CD4-positive, alpha-beta T cell treated with Interleukin-17A for 4 hours (primary cell): Measurements from ENCODE around the gene KCNAB2.

Experiments used
- DNase-seq: peaks from one replicate; pipeline ENCODE4 v3.0.0-alpha.2; 2020; ENCODE audit warnings: mixed read lengths

The KCNAB2 gene

GRCh38 chr1:6045561-6045960 lies at the start of gene KCNAB2:
Gene KCNAB2 (plus strand): TSS chr1:6045888. CDS start chr1:6051537, 5,649 bp downstream.
- no peak for DNase-seq

DNA sequence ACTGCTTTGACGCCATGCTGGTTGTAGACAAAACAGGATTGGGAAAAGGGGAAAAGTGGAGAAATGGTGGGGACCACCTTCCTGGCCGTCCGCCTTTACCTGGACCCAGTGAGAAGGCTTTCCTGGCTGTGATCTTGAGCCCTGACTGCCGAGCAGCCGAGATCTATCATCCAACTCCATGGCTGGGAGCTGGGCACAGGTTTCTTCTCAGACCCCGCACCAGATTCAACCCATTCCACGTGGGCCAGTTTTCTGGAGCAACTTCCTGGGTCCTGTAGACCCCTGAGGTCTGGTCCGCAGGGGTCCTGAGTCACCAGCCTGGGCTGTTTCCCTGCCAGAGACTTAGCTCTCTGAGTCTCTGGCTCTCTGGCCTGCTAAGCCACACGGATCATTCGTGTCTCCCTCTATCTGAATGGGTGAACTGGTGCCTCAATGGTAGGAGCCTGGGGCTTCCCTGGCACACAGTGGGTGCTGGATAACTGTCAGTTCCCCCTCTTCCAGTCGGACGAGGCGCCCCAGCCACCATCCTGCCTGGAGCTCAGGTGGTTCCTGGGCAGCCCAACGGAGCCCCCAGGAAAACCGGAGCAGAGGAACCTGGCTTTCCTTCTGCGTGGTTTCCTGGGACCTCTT lies 48.9 kb upstream of the KCNAB2 start:
- no peak for DNase-seq

GRCh38 chr1:5997316-5997715 lies 48.4 kb upstream of the KCNAB2 start:
- no peak for DNase-seq

DNA sequence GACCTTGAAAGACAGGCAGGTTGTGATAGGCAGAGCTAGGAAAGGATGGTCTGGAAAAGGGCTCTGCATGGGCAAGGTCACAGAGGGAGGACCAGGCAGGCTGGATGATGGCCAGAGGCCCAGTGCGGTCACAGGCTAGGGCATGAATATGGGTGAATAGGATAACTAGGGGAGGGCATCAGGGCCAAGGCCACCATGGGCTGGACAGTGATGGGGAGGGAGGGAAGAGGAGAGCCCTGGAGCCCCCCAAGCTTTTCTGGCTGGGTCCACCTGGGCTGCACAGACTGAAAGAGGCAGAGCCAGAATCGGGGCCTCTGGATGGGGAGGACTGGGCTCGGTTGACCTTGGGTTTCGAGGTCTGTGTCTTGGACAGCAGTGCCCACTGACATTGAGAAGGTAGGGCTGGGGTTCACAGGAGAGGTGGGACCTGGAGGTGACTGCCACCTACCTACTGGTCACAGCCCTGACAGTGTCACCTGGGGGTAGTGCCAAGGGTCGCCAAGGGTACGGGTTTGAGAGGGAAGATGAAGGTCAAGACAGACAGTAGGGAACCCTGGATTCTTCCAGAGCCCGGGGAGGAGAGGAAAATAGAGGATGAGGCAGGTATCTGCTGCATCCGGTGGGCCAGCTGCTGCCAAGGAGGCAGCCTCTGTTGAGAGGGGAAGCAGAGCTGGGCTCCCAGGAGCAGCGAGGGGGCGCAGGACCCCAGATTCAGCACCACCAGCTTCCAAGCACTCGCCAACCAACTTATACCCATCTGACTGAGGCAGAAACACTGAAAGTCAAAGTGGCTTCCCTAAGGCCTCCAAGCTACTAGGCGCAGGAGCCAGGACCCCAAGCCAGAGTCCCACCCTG lies 47.4 kb upstream of the KCNAB2 start:
- DNase-seq, result no peak

GRCh38 chr1:5998906-5999301 lies 46.8 kb upstream of the KCNAB2 start:
- DNase-seq, result no peak

- DNase-seq, result no peak
Observed at GRCh38 chr1:5999711-6000443, 45.8 kb upstream of the KCNAB2 start.

DNA sequence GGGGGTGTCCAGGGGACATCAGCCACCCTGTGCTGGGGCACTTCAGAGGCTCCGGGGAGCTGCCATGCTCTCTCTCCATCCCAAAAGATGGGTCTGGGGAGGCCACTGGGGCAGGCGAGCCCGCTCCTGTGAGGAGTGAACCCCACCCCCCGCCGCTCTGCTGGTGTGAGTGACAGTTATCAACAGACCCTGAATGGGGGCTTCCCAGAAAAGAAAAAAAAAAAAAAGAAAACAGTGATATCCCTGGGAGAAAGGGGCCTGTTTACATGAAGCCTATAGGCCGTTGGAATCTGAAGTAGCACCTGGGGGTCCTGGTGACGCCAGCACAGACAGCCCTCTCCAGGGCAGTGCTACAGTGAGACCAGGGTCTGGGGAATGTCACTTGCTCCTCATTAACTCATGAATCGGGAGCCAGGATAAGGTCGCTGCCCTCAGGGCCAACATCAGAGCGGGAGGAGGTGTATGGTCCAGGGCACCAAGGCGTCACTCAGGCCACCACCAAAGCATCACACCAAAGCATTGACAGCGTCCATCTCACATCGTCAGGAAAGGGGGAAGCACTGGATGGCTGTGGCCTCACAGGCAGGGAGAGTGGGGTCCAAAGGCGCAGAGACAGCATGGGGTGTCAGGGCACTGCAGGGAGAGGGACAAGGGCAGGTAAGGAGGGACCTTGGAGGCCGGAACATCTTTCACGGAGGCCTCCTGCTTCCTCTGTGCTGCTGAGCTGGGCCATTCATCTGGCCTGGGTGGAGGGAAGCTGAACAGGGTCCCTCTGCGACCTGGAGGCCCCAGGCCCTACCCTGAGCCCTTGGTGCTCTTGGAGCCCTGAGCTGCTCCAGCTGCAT lies 45.0 kb upstream of the KCNAB2 start:
- DNase-seq, result no peak

DNA sequence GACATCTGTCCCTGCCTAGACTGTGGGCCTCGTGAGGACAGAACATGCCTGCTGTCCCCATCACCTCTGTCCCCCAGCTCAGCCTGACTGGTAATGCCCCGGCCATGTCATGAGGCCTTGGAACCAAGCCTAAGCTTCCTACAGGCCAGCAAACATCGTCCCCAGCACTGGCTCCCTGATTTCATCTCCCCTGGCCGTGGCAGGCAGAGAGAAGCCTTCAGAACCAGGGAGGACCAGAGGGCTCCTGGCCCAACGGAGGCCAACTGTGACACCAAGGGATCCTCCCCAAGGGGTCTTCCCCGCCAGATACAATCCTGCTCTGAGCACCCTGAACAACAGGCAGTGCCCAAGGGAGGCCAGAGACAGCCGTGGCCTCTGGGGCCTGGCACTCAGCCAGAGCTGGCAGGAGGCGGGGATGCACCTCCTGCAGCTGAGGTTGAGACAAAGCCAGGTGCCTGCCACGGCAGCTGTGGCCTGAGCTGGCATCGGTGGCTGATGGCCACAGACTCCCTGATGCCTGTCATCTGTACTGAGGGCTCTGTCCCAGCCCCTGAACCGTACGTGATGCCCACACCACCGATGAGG lies 43.6 kb upstream of the KCNAB2 start:
- DNase-seq, result peak; percentile 23

DNA sequence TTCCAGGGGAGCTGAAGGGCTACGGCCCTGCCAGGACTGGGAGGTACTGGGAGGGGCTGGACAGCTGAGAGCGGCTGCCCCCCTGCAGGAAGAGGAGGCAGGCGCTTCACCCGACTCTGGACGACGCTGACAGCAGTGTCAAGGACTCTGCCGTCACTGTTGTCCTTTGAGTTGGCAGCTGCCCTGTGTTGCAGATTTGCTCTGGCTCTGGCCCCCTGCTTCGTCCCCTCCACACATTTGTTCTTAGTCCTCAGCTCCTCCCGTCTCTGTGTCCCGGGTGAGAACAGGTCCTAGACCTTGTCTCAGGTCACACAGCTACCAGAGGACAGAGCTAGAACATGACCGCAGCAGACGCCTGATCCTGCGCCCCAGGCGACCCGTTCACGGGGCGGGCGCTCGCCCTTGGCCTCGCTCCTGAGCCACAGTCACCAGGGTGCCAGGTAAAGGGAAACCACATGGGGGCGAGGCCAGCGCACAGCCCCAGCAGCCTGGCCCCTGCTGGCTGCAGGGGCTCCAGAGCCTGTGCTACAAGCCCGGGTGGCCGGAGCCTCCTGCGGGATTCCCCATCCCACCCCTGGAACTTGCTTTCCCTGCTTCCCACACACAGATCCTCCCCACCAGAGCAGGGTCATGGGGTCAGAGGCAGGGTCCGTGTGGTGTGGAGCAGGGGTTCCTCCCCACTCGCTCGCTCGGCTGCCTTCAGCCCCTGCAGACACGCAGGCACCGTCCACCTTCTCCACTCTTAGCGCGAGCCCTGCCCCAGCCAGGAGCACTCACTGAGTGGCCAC lies 42.8 kb upstream of the KCNAB2 start:
- DNase-seq, result no peak

GRCh38 chr1:6003568-6004411 lies 41.9 kb upstream of the KCNAB2 start:
- no peak for DNase-seq

DNA sequence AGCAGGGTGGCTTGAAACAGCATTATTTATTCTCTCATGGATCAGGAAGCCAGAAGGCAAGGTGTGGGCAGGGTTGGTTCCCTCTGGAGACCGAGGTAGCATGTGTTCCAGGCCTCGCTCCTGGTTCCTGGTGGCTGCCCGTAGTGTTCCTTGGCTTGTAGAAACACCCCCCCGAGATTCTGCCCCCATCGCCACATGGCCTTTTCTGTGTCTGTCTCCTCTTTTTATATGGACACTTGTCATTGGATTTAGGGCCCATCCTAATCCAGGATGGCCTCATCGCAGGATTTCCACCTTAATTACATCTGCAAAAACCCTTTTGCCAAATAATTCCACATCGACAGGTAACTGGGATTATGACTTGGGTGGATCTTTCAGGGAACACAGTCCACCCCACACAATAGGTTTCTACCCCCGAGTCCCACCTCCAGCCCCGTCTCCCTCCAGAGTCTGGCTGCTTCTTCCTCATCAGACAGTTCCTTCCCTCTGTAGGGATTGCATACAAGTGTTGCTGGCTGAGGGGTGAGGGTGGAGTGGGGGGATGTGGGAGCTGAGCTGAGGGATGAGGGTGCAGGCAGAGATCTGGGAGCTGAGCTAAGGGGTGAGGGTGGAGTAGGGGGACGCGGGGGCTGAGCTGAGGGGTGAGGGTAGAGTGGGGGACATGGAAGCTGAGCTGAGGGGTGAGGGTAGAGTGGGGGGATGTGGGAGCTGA lies 41.1 kb upstream of the KCNAB2 start:
- DNase-seq, result no peak

DNA sequence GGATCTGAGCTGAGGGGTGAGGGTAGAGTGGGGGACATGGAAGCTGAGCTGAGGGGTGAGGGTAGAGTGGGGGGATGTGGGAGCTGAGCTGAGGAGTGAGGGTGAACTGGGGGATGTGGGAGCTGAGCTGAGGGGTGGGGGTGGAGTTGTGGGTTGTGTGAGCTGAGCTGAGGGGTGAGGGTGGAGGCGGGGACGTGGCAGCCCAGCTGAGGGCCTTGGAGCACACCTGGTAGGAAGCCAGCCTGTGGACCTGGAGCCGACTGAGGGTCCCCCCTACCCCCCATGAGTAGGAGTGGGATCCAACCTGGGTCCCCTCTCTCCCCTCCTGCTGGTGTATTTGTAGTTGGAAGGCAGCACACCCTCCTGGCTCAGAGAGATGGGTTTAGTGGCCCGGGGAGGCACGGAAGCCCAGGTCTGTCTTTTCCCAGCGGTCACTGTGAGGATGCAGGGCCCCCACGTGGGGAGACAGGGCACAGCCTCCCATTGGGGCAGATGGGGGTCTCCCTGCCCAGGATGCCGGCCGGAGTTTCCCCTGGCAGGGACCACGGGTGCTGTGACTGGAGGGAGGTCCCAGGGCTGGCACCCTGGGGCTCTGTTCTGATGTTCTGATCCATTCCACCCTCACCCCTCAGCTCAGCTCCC lies 40.3 kb upstream of the KCNAB2 start:
- DNase-seq, result no peak

DNA sequence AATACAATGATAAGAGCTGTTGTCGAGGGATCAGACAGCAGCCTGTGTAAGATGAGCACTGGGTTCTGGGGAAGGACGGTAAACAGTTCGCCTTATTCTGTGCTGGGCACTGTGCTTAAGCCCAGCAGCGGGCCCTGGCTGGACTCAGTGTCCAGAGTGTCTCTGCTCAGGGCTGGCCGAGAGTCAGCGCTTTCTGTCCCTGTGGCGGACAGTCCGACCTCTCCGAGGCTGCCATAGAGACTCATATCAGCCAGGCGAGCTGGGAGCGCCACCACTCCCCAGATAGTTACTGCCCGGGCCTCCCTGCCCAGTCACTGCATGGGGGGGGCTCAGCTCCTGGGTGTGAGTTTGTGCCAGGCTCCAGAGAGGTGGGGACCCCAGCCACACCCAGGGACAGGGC lies 38.8 kb upstream of the KCNAB2 start:
- no peak for DNase-seq

- no peak for DNase-seq
Observed at GRCh38 chr1:6007318-6008083, 38.2 kb upstream of the KCNAB2 start.

DNA sequence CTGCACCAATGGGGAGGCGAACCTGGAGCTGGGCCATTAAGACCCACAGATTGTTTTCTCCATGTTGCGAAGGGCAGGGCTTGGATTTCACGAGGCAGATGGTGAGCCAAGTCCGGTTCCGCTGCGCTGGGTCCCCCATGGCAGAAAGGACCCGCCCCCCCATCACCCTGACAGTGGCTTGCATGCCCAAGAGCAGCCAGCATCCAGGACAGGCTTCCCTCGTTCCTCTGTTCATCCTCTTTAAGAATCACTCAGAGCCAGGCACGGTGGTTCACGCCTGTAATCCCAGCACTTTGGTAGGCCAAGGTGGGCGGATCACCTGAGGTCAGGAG lies 37.6 kb upstream of the KCNAB2 start:
- no peak for DNase-seq

DNA sequence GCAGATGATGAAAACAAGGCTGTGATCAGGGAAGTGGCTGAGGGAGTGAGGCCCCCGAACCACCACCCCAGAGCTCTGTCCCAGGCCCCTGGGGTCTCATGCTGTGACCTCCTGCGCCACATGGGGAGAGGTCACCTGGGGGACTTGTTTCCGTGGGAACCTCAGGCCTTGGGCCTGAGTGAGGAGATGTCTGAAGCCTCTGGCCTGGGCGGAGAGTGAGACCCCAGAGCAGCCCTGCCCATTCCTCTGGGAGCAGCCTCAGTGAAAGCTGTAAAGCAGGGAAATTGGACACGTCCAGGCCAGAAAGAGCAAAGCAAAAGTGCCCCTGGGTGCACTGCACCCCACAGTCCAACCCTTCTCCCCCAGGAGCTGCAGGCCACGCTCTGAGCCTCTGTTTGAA lies 37.0 kb upstream of the KCNAB2 start:
- DNase-seq, result no peak

DNA sequence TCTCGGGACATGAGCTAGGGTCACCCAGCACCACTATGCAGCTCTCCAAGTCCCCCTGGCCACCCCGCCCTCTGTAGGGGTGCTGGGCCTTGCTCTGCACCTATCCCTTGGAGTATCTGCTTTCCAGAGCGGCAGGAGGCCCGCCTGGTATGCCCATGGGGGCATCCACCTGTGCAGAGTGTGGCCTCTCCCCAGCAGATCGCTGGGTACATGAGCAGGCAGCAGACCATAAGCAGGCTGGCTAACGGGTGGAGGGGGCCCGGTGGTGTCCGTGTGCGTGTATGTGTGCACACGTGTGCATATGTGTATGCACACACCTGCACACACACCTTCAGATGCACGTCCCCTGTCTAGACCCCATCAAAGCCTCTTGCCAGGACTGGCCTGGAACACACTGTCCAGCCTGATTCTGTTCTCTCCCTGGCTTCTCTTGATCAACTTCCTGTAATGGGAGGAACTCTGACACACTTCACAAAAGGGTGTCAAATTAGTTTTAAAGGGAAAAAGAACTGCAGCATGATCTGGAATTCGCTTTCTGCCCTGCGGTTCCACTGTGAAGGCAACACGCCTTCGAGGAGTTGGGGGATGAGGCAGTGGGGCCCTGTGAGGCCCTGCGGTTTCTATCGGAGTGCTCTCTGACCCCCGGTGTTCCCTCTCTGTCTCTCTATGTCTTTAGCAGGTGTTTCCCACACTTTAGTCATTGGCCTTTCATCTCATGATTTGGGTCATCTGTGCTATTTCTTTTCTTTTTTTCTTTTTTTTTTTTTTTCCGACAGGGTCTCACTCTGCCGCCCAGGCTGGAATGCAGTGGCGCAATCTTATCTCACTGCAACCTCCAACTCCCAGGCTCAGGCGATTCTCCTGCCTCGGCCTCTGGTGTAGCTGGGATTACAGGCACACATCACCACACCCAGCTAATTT lies 36.3 kb upstream of the KCNAB2 start:
- no peak for DNase-seq

GRCh38 chr1:6010554-6010953 lies 35.1 kb upstream of the KCNAB2 start:
- no peak for DNase-seq
